Measurements from ENCODE around the gene TSPAN6. TPM values are rescaled to one million over a fixed set of nuclear protein-coding genes. Genes with fewer than 3 reads are reported as not detected.

The TSPAN6 gene
- total and polyA plus RNA-seq, 10 of the 15 experiments (the other 5 are each of a cell fraction or from before 2014, with no cell fraction given) = 0.04 to 0.23 (median 0.08) TPM; not detected in 5

- ATAC-seq (no peak), FAIRE-seq (no peak), DNase-seq (ENCODE audit: low read depth, low spot score) (no peak)
- no TSS peak for BruUV-seq (replicated peaks)
- ChIA-PET SMC1A (ENCODE audit: uncharacterized antibody, unreplicated experiment) (no interaction called here), CTCF (no interaction called here), RAD21 (ENCODE audit: unreplicated experiment) (no interaction called here), POLR2A (no interaction called here)
- TF ChIP-seq NR2F1 (conservative IDR thresholded peaks at IDR 0.05) (no peak), ESRRA (IDR thresholded peaks at IDR 0.05; ENCODE audit: low read length) (no peak), KDM1A (IDR thresholded peaks at IDR 0.05; ENCODE audit: borderline replicate concordance) (no peak), POLR2AphosphoS5 (IDR thresholded peaks at IDR 0.05; ENCODE audit: low read length) (no peak)
- TF ChIP-seq, protein P1, sequence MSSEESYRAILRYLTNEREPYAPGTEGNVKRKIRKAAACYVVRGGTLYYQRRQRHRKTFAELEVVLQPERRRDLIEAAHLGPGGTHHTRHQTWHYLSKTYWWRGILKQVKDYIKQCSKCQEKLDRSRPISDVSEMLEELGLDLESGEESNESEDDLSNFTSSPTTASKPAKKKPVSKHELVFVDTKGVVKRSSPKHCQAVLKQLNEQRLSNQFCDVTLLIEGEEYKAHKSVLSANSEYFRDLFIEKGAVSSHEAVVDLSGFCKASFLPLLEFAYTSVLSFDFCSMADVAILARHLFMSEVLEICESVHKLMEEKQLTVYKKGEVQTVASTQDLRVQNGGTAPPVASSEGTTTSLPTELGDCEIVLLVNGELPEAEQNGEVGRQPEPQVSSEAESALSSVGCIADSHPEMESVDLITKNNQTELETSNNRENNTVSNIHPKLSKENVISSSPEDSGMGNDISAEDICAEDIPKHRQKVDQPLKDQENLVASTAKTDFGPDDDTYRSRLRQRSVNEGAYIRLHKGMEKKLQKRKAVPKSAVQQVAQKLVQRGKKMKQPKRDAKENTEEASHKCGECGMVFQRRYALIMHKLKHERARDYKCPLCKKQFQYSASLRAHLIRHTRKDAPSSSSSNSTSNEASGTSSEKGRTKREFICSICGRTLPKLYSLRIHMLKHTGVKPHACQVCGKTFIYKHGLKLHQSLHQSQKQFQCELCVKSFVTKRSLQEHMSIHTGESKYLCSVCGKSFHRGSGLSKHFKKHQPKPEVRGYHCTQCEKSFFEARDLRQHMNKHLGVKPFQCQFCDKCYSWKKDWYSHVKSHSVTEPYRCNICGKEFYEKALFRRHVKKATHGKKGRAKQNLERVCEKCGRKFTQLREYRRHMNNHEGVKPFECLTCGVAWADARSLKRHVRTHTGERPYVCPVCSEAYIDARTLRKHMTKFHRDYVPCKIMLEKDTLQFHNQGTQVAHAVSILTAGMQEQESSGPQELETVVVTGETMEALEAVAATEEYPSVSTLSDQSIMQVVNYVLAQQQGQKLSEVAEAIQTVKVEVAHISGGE (CRISPR knock-in tag; IDR thresholded peaks at IDR 0.05) = no peak
- H4K20me1 ChIP-seq (ENCODE audit: control insufficient read depth, insufficient read depth) = no peaks in the 10 kb centered on the region
- no peak overlapping the region for H3K4me3 ChIP-seq
- H3K9ac ChIP-seq (ENCODE audit: control insufficient read depth, insufficient read depth, low read length) = no peak overlapping the region
- H2AFZ ChIP-seq (ENCODE audit: control insufficient read depth, low read depth, low read length) = no peak overlapping the region
- no peaks in the 10 kb centered on the region for H3K36me3 ChIP-seq (ENCODE audit: control insufficient read depth in 2 of 2, insufficient read depth in 2 of 2, low read length in 1 of 2)
- H3K27me3 ChIP-seq (replicated peaks in 1 of 2; ENCODE audit: control insufficient read depth in 2 of 2, insufficient read depth in 2 of 2, low read length in 1 of 2) = peaks cover 0 to 2% of the 10 kb centered on the region in 2 experiments; a peak in 2 of 4 replicates
- intact Hi-C loops (cut with micrococcal nuclease; ENCODE audit: unreplicated experiment) = loop anchor here (10.0 kb wide), 1 partner anchor 121 kb away; no protein-coding TSS in a partner anchor
- H3K4me1 ChIP-seq (ENCODE audit: control insufficient read depth, insufficient read depth, low read length) = no peaks in the 10 kb centered on the region
- WGBS (ENCODE audit: insufficient coverage, insufficient replicate concordance, low lambda C conversion rate, missing lambda C conversion rate) = 49% methylated on average over 8 of the region's 8 CpGs
- H3K9me3 ChIP-seq (replicated peaks; ENCODE audit: control insufficient read depth, insufficient read depth, low read length) = no peaks in the 10 kb centered on the region; the same call in 2 of the 3 replicates
- in situ Hi-C loops (cut with MboI) = no loop called here
- no peak overlapping the region for H3K27ac ChIP-seq (ENCODE audit: control insufficient read depth, insufficient read depth)
- no peaks in the 10 kb centered on the region for H3K79me2 ChIP-seq (ENCODE audit: control insufficient read depth, insufficient read depth, low read length)
- no peak overlapping the region for H3K4me2 ChIP-seq (ENCODE audit: control insufficient read depth, insufficient read depth)
Measured at GRCh38 chrX:100635989-100636320, 651 bp downstream of the TSPAN6 start.
